Measurements from ENCODE around the gene TMEM88. TPM values are rescaled to one million over a fixed set of nuclear protein-coding genes. Genes with fewer than 3 reads are reported as not detected.

The TMEM88 gene
- total and polyA plus RNA-seq, 2 of the 13 experiments (the other 11 are each of a cell fraction or from before 2014, with no cell fraction given), result 0.31 to 0.66 TPM

DNA sequence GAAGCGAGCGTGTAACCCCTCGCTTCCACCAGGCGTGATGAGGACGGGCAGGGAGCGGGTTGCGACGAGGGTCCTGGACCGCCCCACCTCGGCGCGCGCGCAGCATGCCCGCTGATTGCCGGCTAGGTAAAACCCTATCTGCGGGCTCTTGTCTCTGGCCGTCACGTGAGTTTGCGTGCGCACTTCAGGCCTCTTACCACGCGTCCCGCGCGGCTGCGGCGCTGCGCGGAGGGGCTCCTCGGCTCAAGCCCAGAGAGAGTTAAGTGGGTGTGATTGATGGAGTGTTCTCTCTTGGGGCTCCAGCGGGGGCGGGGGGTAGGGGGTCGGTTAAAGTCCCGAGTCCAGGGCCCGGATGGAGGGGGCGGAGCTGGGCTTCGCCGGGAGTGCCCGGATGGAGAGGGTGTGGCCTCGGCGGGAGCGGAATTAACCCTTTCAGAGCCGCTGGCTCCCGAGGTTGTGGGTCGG lies 12.9 kb upstream of the TMEM88 start (continued):
- TF ChIP-seq, protein P1, sequence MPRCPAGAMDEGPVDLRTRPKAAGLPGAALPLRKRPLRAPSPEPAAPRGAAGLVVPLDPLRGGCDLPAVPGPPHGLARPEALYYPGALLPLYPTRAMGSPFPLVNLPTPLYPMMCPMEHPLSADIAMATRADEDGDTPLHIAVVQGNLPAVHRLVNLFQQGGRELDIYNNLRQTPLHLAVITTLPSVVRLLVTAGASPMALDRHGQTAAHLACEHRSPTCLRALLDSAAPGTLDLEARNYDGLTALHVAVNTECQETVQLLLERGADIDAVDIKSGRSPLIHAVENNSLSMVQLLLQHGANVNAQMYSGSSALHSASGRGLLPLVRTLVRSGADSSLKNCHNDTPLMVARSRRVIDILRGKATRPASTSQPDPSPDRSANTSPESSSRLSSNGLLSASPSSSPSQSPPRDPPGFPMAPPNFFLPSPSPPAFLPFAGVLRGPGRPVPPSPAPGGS (CRISPR knock-in tag; IDR thresholded peaks at IDR 0.05), result no peak
- TF ChIP-seq, protein P2, sequence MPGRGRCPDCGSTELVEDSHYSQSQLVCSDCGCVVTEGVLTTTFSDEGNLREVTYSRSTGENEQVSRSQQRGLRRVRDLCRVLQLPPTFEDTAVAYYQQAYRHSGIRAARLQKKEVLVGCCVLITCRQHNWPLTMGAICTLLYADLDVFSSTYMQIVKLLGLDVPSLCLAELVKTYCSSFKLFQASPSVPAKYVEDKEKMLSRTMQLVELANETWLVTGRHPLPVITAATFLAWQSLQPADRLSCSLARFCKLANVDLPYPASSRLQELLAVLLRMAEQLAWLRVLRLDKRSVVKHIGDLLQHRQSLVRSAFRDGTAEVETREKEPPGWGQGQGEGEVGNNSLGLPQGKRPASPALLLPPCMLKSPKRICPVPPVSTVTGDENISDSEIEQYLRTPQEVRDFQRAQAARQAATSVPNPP (CRISPR knock-in tag; IDR thresholded peaks at IDR 0.05), result no peak
- TF ChIP-seq ZNF484 (CRISPR knock-in tag; IDR thresholded peaks at IDR 0.05; ENCODE audit: borderline replicate concordance, low read depth), result no peak
- no peak for TF ChIP-seq U2AF2 (IDR thresholded peaks at IDR 0.05; ENCODE audit: low read depth, low read length)
- TF ChIP-seq, protein P3, sequence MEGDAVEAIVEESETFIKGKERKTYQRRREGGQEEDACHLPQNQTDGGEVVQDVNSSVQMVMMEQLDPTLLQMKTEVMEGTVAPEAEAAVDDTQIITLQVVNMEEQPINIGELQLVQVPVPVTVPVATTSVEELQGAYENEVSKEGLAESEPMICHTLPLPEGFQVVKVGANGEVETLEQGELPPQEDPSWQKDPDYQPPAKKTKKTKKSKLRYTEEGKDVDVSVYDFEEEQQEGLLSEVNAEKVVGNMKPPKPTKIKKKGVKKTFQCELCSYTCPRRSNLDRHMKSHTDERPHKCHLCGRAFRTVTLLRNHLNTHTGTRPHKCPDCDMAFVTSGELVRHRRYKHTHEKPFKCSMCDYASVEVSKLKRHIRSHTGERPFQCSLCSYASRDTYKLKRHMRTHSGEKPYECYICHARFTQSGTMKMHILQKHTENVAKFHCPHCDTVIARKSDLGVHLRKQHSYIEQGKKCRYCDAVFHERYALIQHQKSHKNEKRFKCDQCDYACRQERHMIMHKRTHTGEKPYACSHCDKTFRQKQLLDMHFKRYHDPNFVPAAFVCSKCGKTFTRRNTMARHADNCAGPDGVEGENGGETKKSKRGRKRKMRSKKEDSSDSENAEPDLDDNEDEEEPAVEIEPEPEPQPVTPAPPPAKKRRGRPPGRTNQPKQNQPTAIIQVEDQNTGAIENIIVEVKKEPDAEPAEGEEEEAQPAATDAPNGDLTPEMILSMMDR (CRISPR knock-in tag; IDR thresholded peaks at IDR 0.05), result no peak
- TF ChIP-seq ZNF230 (CRISPR knock-in tag; IDR thresholded peaks at IDR 0.05), result no peak
- TF ChIP-seq, protein P4, sequence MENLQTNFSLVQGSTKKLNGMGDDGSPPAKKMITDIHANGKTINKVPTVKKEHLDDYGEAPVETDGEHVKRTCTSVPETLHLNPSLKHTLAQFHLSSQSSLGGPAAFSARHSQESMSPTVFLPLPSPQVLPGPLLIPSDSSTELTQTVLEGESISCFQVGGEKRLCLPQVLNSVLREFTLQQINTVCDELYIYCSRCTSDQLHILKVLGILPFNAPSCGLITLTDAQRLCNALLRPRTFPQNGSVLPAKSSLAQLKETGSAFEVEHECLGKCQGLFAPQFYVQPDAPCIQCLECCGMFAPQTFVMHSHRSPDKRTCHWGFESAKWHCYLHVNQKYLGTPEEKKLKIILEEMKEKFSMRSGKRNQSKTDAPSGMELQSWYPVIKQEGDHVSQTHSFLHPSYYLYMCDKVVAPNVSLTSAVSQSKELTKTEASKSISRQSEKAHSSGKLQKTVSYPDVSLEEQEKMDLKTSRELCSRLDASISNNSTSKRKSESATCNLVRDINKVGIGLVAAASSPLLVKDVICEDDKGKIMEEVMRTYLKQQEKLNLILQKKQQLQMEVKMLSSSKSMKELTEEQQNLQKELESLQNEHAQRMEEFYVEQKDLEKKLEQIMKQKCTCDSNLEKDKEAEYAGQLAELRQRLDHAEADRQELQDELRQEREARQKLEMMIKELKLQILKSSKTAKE (CRISPR knock-in tag; IDR thresholded peaks at IDR 0.05; ENCODE audit: borderline replicate concordance), result no peak; the same call in 1 of the 2 replicates
- no peak for TF ChIP-seq MYNN (CRISPR knock-in tag; IDR thresholded peaks at IDR 0.05; ENCODE audit: low read depth)
- TF ChIP-seq, protein P5, sequence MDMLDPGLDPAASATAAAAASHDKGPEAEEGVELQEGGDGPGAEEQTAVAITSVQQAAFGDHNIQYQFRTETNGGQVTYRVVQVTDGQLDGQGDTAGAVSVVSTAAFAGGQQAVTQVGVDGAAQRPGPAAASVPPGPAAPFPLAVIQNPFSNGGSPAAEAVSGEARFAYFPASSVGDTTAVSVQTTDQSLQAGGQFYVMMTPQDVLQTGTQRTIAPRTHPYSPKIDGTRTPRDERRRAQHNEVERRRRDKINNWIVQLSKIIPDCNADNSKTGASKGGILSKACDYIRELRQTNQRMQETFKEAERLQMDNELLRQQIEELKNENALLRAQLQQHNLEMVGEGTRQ (IDR thresholded peaks at IDR 0.05; ENCODE audit: low read depth, low read length), result no peak
- TF ChIP-seq, protein P5 (CRISPR knock-in tag; IDR thresholded peaks at IDR 0.05; ENCODE audit: borderline replicate concordance), result peak; percentile 45; the same call in 1 of the 2 replicates
- TF ChIP-seq CENPT (CRISPR knock-in tag; IDR thresholded peaks at IDR 0.05; ENCODE audit: low read depth), result no peak
- 0 out of 2 replicates have a peak, but pooled peaks have one; percentile 64 for TF ChIP-seq ZNF775 (CRISPR knock-in tag; IDR thresholded peaks at IDR 0.05; ENCODE audit: borderline replicate concordance)
- TF ChIP-seq PTBP1 (IDR thresholded peaks at IDR 0.05; ENCODE audit: low read depth, low read length, poor library complexity, severe bottlenecking), result no peak
- TF ChIP-seq NFE2L1 (CRISPR knock-in tag; IDR thresholded peaks at IDR 0.05; ENCODE audit: borderline replicate concordance), result no peak
- no peak for TF ChIP-seq KAT2B (IDR thresholded peaks at IDR 0.05; ENCODE audit: borderline replicate concordance, low read depth, low read length)
- TF ChIP-seq, protein P6, sequence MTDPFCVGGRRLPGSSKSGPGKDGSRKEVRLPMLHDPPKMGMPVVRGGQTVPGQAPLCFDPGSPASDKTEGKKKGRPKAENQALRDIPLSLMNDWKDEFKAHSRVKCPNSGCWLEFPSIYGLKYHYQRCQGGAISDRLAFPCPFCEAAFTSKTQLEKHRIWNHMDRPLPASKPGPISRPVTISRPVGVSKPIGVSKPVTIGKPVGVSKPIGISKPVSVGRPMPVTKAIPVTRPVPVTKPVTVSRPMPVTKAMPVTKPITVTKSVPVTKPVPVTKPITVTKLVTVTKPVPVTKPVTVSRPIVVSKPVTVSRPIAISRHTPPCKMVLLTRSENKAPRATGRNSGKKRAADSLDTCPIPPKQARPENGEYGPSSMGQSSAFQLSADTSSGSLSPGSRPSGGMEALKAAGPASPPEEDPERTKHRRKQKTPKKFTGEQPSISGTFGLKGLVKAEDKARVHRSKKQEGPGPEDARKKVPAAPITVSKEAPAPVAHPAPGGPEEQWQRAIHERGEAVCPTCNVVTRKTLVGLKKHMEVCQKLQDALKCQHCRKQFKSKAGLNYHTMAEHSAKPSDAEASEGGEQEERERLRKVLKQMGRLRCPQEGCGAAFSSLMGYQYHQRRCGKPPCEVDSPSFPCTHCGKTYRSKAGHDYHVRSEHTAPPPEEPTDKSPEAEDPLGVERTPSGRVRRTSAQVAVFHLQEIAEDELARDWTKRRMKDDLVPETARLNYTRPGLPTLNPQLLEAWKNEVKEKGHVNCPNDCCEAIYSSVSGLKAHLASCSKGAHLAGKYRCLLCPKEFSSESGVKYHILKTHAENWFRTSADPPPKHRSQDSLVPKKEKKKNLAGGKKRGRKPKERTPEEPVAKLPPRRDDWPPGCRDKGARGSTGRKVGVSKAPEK (CRISPR knock-in tag; IDR thresholded peaks at IDR 0.05; ENCODE audit: borderline replicate concordance), result no peak
- peak; percentile 49 for TF ChIP-seq YEATS4 (CRISPR knock-in tag; IDR thresholded peaks at IDR 0.05; ENCODE audit: borderline replicate concordance)

Measured in HepG2 (cell line).